Stimulated activated CD8-positive, alpha-beta memory T cell treated with anti-CD3 and anti-CD28 coated beads, Interleukin-12 subunit alpha, Interleukin-12 subunit beta, amount 100 ng/mL, for 4 hours (primary cell): Measurements from ENCODE around the gene PAWR.
"Not testable (repeated sequence)": the region's sequence is repeated elsewhere in the genome, so short reads cannot be mapped to it uniquely, and the experiment has no call there.

Source experiments
- DNase-seq: peaks from one replicate; pipeline ENCODE4 v3.0.0-alpha.2; 2020; ENCODE audit warnings: low read depth

The PAWR gene

GRCh38 chr12:79687711-79688260, 3.0 kb downstream of the PAWR start:
- DNase-seq = no peak

- DNase-seq = no peak
Observed at GRCh38 chr12:79686171-79686570, 4.6 kb downstream of the PAWR start.

- no peak for DNase-seq
Observed at GRCh38 chr12:79685068-79685467, 5.7 kb downstream of the PAWR start.

- DNase-seq = not testable (repeated sequence)
Observed at GRCh38 chr12:79684338-79684737, 6.4 kb downstream of the PAWR start.

- no peak for DNase-seq
Observed at GRCh38 chr12:79682593-79682992, 8.2 kb downstream of the PAWR start.

- no peak for DNase-seq
Observed at GRCh38 chr12:79681008-79681590, 9.7 kb downstream of the PAWR start.

GRCh38 chr12:79680051-79680450, 10.7 kb downstream of the PAWR start:
- DNase-seq = no peak

GRCh38 chr12:79678306-79678705, 12.5 kb downstream of the PAWR start:
- DNase-seq = no peak

- DNase-seq = no peak
Observed at GRCh38 chr12:79677672-79678071, 13.1 kb downstream of the PAWR start.

GRCh38 chr12:79676579-79676978, 14.2 kb downstream of the PAWR start:
- DNase-seq = no peak

- no peak for DNase-seq
Observed at GRCh38 chr12:79674629-79675028, 16.1 kb downstream of the PAWR start.

GRCh38 chr12:79673354-79673753, 17.4 kb downstream of the PAWR start:
- no peak for DNase-seq

GRCh38 chr12:79668113-79668512, 22.7 kb downstream of the PAWR start:
- DNase-seq = no peak

- no peak for DNase-seq
Observed at GRCh38 chr12:79665212-79665887, 25.4 kb downstream of the PAWR start.

GRCh38 chr12:79664518-79664917, 26.2 kb downstream of the PAWR start:
- DNase-seq = no peak

- DNase-seq = no peak
Observed at GRCh38 chr12:79662046-79662811, 28.5 kb downstream of the PAWR start.

GRCh38 chr12:79661629-79662028, 29.1 kb downstream of the PAWR start:
- no peak for DNase-seq

- DNase-seq = no peak
Observed at GRCh38 chr12:79659961-79660431, 30.8 kb downstream of the PAWR start.

- no peak for DNase-seq
Observed at GRCh38 chr12:79658221-79658620, 32.5 kb downstream of the PAWR start.

- DNase-seq = no peak
Observed at GRCh38 chr12:79657136-79657535, 33.6 kb downstream of the PAWR start.

GRCh38 chr12:79655036-79655435, 35.7 kb downstream of the PAWR start:
- DNase-seq = no peak

- DNase-seq = no peak
Observed at GRCh38 chr12:79652521-79652920, 38.2 kb downstream of the PAWR start.

- DNase-seq = no peak
Observed at GRCh38 chr12:79650440-79650839, 40.3 kb downstream of the PAWR start.
